ENCODE data around the gene TRIM33. TPM values are rescaled to one million over a fixed set of nuclear protein-coding genes. Genes with fewer than 3 reads are reported as not detected.

Gene TRIM33
- total RNA-seq, 2 experiments from 2014 or later, result 34.2 to 35.6 TPM

- TF ChIP-seq, protein P1, sequence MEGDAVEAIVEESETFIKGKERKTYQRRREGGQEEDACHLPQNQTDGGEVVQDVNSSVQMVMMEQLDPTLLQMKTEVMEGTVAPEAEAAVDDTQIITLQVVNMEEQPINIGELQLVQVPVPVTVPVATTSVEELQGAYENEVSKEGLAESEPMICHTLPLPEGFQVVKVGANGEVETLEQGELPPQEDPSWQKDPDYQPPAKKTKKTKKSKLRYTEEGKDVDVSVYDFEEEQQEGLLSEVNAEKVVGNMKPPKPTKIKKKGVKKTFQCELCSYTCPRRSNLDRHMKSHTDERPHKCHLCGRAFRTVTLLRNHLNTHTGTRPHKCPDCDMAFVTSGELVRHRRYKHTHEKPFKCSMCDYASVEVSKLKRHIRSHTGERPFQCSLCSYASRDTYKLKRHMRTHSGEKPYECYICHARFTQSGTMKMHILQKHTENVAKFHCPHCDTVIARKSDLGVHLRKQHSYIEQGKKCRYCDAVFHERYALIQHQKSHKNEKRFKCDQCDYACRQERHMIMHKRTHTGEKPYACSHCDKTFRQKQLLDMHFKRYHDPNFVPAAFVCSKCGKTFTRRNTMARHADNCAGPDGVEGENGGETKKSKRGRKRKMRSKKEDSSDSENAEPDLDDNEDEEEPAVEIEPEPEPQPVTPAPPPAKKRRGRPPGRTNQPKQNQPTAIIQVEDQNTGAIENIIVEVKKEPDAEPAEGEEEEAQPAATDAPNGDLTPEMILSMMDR (IDR thresholded peaks at IDR 0.05), result no peak
- Mint-ChIP-seq H3K27ac (no peak overlapping the region), H3K27me3 (no peaks in the 10 kb centered on the region), H3K4me3 (no peak overlapping the region), H3K4me1 (ENCODE audit: low read depth) (no peaks in the 10 kb centered on the region), H3K9me3 (no peaks in the 10 kb centered on the region), H3K36me3 (ENCODE audit: low read depth) (no peaks in the 10 kb centered on the region)
- ChIA-PET POLR2A (no interaction called here), CTCF (no interaction called here)
- DNase-seq (no peak), ATAC-seq (no peak)
- intact Hi-C loops (cut with micrococcal nuclease), result no loop called here
Measured at GRCh38 chr1:114545315-114545714, 34.3 kb upstream of the TRIM33 start.

DNA sequence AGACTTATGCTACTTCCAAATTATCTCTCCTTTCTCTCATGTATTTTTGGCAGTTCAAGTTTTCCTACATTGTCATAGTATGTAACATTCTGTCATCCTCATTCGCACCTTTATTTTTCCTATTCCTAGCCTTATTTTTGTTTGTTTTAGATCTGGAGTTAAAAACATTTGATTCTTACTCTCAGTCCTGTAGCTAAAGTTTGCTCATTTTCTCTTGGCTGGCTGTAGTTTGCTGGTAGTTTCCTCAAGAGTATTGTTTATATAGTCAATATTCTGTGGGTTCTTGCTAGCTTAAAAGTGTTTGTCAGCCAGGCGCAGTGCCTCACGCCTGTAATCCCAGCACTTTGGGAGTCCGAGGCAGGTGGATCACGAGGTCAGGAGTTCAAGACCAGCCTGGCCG, 29.8 kb upstream of the TRIM33 start:
- POLR2A ChIA-PET, result interaction anchor here (0.7 kb wide), 1 partner anchor 38 kb away, joined by 3 read pairs; no protein-coding TSS in a partner anchor
- Mint-ChIP-seq H3K4me1 (ENCODE audit: low read depth) (no peaks in the 10 kb centered on the region), H3K9me3 (no peaks in the 10 kb centered on the region), H3K27me3 (no peaks in the 10 kb centered on the region), H3K36me3 (ENCODE audit: low read depth) (no peaks in the 10 kb centered on the region), H3K27ac (no peak overlapping the region), H3K4me3 (no peak overlapping the region)
- TF ChIP-seq, protein P1 (IDR thresholded peaks at IDR 0.05), result no peak
- ATAC-seq, result no peak
- DNase-seq, result no peak
- CTCF ChIA-PET, result no interaction called here
- intact Hi-C loops (cut with micrococcal nuclease), result no loop called here

DNA sequence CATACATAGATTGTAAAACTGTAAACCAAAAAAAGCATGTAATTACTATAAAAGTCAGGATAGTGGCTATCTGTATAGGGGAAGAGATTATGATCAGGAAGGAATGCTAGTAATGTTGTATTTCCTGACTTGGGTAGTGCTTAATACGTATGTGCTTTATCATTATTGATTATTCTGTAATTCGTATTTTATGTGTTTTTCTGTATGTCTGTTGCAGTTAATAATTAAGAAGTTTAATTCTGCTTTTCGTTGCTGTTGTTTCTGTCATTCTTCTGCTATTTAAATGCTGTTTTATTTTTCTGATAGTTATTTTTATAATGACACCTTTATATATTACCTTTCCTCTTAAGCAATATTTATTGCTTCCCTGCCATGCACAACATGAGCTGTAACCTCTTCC, 29.3 kb upstream of the TRIM33 start:
- Mint-ChIP-seq H3K36me3 (ENCODE audit: low read depth) (no peaks in the 10 kb centered on the region), H3K4me3 (no peak overlapping the region)

DNA sequence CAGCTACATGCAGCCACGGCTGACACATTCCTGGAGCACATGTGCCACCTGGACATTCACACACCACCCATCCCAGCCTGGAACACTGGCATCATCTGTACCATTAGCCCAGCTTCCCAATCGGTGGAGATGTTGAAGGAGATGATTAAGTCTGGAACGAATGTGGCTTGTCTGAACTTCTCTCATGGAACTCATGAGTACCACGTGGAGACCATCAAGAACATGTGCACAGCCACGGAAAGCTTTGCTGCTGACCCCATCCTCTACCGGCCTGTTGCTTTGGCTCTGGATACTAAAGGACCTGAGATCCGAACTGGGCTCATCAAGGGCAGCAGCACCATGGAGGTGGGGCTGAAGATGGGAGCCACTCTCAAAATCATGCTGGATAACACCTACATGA, 25.0 kb upstream of the TRIM33 start:
- peaks cover 2% of the 10 kb centered on the region for H3K4me1 Mint-ChIP-seq (ENCODE audit: low read depth)
- no peak overlapping the region for H3K27ac Mint-ChIP-seq
- no peak overlapping the region for H3K4me3 Mint-ChIP-seq
- CTCF ChIA-PET, result no interaction called here
- H3K9me3 Mint-ChIP-seq, result no peaks in the 10 kb centered on the region
- TF ChIP-seq, protein P1 (IDR thresholded peaks at IDR 0.05), result no peak
- POLR2A ChIA-PET, result no interaction called here
- ATAC-seq, result no peak
- H3K36me3 Mint-ChIP-seq (ENCODE audit: low read depth), result no peaks in the 10 kb centered on the region
- DNase-seq, result no peak
- intact Hi-C loops (cut with micrococcal nuclease), result no loop called here
- no peaks in the 10 kb centered on the region for H3K27me3 Mint-ChIP-seq

More for the DNA sequence above, 29.3 kb upstream of the TRIM33 start:
- intact Hi-C loops (cut with micrococcal nuclease), result no loop called here
- POLR2A ChIA-PET, result no interaction called here
- no peak overlapping the region for H3K27ac Mint-ChIP-seq
- H3K9me3 Mint-ChIP-seq, result no peaks in the 10 kb centered on the region
- no peaks in the 10 kb centered on the region for H3K4me1 Mint-ChIP-seq (ENCODE audit: low read depth)
- no peaks in the 10 kb centered on the region for H3K27me3 Mint-ChIP-seq
- TF ChIP-seq, protein P1 (IDR thresholded peaks at IDR 0.05), result no peak
- ATAC-seq (no peak), DNase-seq (no peak)
- CTCF ChIA-PET, result no interaction called here

DNA sequence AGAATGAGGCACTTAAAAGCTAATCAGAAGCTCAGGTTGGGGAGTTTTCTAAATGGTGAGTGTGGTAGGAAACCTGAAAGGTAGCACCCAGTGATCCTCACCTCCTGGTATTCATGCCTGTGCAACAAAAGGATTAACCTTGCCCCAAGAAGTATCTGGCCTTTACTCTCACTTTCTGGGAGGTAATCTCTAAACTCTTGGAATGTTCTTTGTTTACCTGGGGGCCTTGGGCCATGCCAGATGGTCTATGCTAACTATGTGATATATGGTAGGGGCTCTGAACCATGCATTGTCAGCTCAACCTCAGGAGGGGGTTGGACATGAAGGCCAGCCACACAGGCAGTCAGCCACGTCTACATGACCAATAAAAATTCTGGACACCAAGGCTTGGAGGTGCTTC, 24.4 kb upstream of the TRIM33 start:
- Mint-ChIP-seq H3K9me3 (no peaks in the 10 kb centered on the region), H3K27ac (no peak overlapping the region), H3K4me1 (ENCODE audit: low read depth) (peaks cover 5% of the 10 kb centered on the region), H3K36me3 (ENCODE audit: low read depth) (no peaks in the 10 kb centered on the region), H3K27me3 (no peaks in the 10 kb centered on the region), H3K4me3 (no peak overlapping the region)
- ATAC-seq, result no peak
- ChIA-PET CTCF (no interaction called here), POLR2A (no interaction called here)
- intact Hi-C loops (cut with micrococcal nuclease), result no loop called here
- DNase-seq, result no peak
- TF ChIP-seq, protein P1 (IDR thresholded peaks at IDR 0.05), result no peak

Measured in activated CD8-positive, alpha-beta T cell treated with anti-CD3 and anti-CD28 coated beads for 36 hours (primary cell).